Measurements from ENCODE around the gene APOL6.

Gene APOL6

DNA sequence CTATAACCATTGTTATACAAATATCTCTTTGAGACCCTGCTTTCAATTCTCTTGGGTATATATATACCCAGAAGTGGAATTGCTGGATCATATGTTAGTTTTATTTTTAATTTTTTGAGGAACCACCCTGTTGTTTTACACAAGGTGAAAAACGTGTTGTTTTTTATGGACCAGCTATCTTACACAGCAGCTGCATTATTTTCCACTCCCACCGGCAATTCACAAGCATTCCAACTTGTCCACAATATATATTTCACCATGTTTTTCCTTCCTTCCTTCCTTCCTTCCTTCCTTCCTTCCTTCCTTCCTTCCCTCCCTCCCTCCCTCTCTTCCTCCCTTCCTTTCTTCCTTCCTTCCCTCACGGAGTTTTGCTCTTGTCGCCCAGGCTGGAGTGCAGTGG is 63.1 kb downstream of the APOL6 start:
- DNase-seq (ENCODE audit: low read depth in 1 of 2, low spot score in 1 of 2), result no peak
- Histone ChIP-seq H3K4me3 (replicated peaks; ENCODE audit: insufficient read depth, low read length) (no peak overlapping the region), H3K27ac (replicated peaks) (no peak overlapping the region), H3K27me3 (ENCODE audit: insufficient read depth, poor library complexity, severe bottlenecking) (no peaks in the 10 kb centered on the region)
- no peak for TF ChIP-seq GABPA (IDR thresholded peaks at IDR 0.05; ENCODE audit: low read depth)
- TF ChIP-seq, protein P1, sequence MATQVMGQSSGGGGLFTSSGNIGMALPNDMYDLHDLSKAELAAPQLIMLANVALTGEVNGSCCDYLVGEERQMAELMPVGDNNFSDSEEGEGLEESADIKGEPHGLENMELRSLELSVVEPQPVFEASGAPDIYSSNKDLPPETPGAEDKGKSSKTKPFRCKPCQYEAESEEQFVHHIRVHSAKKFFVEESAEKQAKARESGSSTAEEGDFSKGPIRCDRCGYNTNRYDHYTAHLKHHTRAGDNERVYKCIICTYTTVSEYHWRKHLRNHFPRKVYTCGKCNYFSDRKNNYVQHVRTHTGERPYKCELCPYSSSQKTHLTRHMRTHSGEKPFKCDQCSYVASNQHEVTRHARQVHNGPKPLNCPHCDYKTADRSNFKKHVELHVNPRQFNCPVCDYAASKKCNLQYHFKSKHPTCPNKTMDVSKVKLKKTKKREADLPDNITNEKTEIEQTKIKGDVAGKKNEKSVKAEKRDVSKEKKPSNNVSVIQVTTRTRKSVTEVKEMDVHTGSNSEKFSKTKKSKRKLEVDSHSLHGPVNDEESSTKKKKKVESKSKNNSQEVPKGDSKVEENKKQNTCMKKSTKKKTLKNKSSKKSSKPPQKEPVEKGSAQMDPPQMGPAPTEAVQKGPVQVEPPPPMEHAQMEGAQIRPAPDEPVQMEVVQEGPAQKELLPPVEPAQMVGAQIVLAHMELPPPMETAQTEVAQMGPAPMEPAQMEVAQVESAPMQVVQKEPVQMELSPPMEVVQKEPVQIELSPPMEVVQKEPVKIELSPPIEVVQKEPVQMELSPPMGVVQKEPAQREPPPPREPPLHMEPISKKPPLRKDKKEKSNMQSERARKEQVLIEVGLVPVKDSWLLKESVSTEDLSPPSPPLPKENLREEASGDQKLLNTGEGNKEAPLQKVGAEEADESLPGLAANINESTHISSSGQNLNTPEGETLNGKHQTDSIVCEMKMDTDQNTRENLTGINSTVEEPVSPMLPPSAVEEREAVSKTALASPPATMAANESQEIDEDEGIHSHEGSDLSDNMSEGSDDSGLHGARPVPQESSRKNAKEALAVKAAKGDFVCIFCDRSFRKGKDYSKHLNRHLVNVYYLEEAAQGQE (IDR thresholded peaks at IDR 0.05; ENCODE audit: insufficient replicate concordance, low read depth), result no peak
- TF ChIP-seq POLR2AphosphoS5 (IDR thresholded peaks at IDR 0.05; ENCODE audit: low read depth), result no peak
- TF ChIP-seq SPI1 (IDR thresholded peaks at IDR 0.05; ENCODE audit: borderline replicate concordance, low read depth), result no peak
- TF ChIP-seq, protein P2, sequence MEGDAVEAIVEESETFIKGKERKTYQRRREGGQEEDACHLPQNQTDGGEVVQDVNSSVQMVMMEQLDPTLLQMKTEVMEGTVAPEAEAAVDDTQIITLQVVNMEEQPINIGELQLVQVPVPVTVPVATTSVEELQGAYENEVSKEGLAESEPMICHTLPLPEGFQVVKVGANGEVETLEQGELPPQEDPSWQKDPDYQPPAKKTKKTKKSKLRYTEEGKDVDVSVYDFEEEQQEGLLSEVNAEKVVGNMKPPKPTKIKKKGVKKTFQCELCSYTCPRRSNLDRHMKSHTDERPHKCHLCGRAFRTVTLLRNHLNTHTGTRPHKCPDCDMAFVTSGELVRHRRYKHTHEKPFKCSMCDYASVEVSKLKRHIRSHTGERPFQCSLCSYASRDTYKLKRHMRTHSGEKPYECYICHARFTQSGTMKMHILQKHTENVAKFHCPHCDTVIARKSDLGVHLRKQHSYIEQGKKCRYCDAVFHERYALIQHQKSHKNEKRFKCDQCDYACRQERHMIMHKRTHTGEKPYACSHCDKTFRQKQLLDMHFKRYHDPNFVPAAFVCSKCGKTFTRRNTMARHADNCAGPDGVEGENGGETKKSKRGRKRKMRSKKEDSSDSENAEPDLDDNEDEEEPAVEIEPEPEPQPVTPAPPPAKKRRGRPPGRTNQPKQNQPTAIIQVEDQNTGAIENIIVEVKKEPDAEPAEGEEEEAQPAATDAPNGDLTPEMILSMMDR (IDR thresholded peaks at IDR 0.05; ENCODE audit: insufficient read depth, low read length), result no peak

DNA sequence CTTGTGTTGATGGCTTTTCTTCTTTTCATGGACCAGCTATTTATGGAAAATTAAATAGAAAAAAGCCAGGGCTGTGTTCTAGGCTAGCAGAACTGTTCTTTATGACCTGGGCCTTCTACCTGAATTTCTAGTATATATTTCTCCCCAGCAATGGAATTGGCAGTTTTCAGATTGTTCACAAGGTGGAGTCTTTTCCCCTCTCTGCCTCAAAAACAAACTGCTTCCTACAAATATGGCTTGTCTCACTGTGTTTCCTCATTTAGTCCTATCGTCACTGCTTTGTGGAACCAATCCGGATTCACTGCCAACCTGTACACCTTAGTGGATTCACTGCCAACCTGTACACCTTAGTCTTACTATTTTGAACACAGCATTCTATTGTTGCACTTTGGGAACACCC is 64.4 kb downstream of the APOL6 start:
- TF ChIP-seq POLR2AphosphoS5 (IDR thresholded peaks at IDR 0.05; ENCODE audit: low read depth) (no peak), GABPA (IDR thresholded peaks at IDR 0.05; ENCODE audit: low read depth) (no peak), SPI1 (IDR thresholded peaks at IDR 0.05; ENCODE audit: borderline replicate concordance, low read depth) (no peak)
- TF ChIP-seq, protein P2 (IDR thresholded peaks at IDR 0.05; ENCODE audit: insufficient read depth, low read length), result no peak
- TF ChIP-seq, protein P1 (IDR thresholded peaks at IDR 0.05; ENCODE audit: insufficient replicate concordance, low read depth), result no peak
- H3K27ac ChIP-seq (replicated peaks), result no peak overlapping the region
- DNase-seq (ENCODE audit: low read depth in 1 of 2, low spot score in 1 of 2), result no peak
- H3K27me3 ChIP-seq (ENCODE audit: insufficient read depth, poor library complexity, severe bottlenecking), result no peaks in the 10 kb centered on the region
- H3K4me3 ChIP-seq (replicated peaks; ENCODE audit: insufficient read depth, low read length), result no peak overlapping the region

DNA sequence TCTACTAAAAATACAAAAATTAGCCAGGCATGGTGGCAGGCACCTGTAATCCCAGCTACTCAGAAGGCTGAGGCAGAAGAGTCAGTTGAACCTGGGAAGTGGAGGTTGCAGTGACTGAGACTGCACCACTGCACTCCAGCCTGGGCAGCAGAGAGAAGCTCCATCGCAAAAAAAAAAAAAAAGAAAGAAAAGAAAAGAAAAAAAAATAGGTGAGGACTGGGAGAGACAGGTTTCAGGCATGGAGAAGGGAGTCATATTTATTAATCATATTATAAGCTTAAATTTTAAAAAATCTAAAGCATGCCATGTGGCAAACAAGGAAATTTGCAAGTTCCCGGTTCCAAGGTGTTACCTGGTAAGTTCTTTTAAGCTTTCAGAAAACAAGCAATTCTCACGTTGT is 69.3 kb downstream of the APOL6 start, which contains the start of gene APOL5:
Gene APOL5 (plus strand): TSS at position 301 of the 400 bp plus-strand sequence. CDS start 0 bp downstream, at position 301.
- DNase-seq (ENCODE audit: low read depth in 1 of 2, low spot score in 1 of 2), result no peak
- TF ChIP-seq POLR2AphosphoS5 (IDR thresholded peaks at IDR 0.05; ENCODE audit: low read depth) (no peak), GABPA (IDR thresholded peaks at IDR 0.05; ENCODE audit: low read depth) (no peak), SPI1 (IDR thresholded peaks at IDR 0.05; ENCODE audit: borderline replicate concordance, low read depth) (no peak)
- TF ChIP-seq, protein P2 (IDR thresholded peaks at IDR 0.05; ENCODE audit: insufficient read depth, low read length), result no peak
- TF ChIP-seq, protein P1 (IDR thresholded peaks at IDR 0.05; ENCODE audit: insufficient replicate concordance, low read depth), result no peak
- Histone ChIP-seq H3K27ac (replicated peaks) (no peak within 1 kb of the TSS), H3K4me3 (replicated peaks; ENCODE audit: insufficient read depth, low read length) (no peak within 1 kb of the TSS), H3K27me3 (ENCODE audit: insufficient read depth, poor library complexity, severe bottlenecking) (no peaks in the 10 kb centered on the region)

Measured in HL-60 (cell line).